Calu3 (cell line): ENCODE data around the gene RAB10. TPM values are rescaled to one million over a fixed set of nuclear protein-coding genes. Genes with fewer than 3 reads are reported as not detected.

Experiments
- BruUV-seq: library from RNA; stranded (reverse); fragments of 400-500 nt; replicated peaks from 2 replicates; lab custom pipeline; 2021; lab: Mats Ljungman, UMichigan
- CTCF ChIA-PET: fragments of 300-600 bp; sonication (Branson Sonifier 250); formaldehyde crosslinking; loops from one replicate; lab custom pipeline; 2022; ENCODE audit warnings: antibody characterized with exemption; lab: Charles Lee
- DNase-seq: peaks from one replicate; pipeline ENCODE4 v3.0.0; 2022
- H3K27ac Mint-ChIP-seq: one replicate; pipeline ENCODE4 v1.8.0; 2022; ENCODE audit warnings: mixed read lengths; ENCODE audit not compliant: unreplicated experiment
- H3K27me3 Mint-ChIP-seq: one replicate; pipeline ENCODE4 v1.8.0; 2022; ENCODE audit warnings: mixed read lengths; ENCODE audit not compliant: unreplicated experiment
- H3K36me3 Mint-ChIP-seq: one replicate; pipeline ENCODE4 v1.8.0; 2022; ENCODE audit warnings: mild to moderate bottlenecking, moderate library complexity, mixed read lengths; ENCODE audit not compliant: insufficient read depth, unreplicated experiment
- H3K4me1 Mint-ChIP-seq: one replicate; pipeline ENCODE4 v1.8.0; 2022; ENCODE audit warnings: mild to moderate bottlenecking, low read depth, mixed read lengths; ENCODE audit not compliant: unreplicated experiment
- H3K4me3 Mint-ChIP-seq: one replicate; pipeline ENCODE4 v1.8.0; 2022; ENCODE audit warnings: mild to moderate bottlenecking, low read depth, moderate library complexity, mixed read lengths; ENCODE audit not compliant: unreplicated experiment
- H3K9me3 Mint-ChIP-seq: one replicate; pipeline ENCODE4 v1.8.0; 2022; ENCODE audit warnings: low read depth, mixed read lengths; ENCODE audit not compliant: unreplicated experiment
- intact Hi-C: fragments of 100-400 bp; cut with micrococcal nuclease; formaldehyde crosslinking; loops from one replicate; pipeline ENCODE4 v1.10.0; 2022; ENCODE audit not compliant: unreplicated experiment
- total RNA-seq: library from RNA; stranded (reverse); gene quantifications from 2 replicates; pipeline ENCODE4 v1.2.3, GENCODE V29; 2022
- TF ChIP-seq, protein P1 (sequence below): fragments of 200-600 bp; IDR thresholded peaks from one replicate; pipeline ENCODE4 v1.8.0; 2022; ENCODE audit warnings: antibody characterized with exemption; ENCODE audit not compliant: unreplicated experiment

RAB10 gene
- total RNA-seq, 1 experiment from 2014 or later: 149 TPM

DNA sequence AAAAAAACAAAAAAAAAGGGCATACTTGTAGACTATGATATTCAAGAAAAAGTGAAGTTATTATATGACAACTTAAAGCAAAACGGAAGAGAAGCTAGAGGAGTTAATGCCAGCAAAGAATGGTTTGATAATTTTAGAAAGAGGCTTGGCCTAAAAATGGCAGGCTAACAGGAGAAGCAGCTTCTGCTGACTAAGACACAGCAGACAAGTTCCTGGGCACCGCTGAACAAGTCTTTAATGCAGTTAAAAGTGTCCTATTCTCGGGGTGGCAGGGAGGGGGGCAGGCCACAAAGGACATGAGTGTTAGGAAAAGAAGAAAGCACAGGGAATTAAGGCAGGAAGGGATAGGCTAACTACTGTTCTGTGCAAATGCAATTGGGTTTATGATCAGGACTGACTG is 88.7 kb downstream of the RAB10 start:
- H3K27ac Mint-ChIP-seq: no peak overlapping the region
- TF ChIP-seq, protein P1, sequence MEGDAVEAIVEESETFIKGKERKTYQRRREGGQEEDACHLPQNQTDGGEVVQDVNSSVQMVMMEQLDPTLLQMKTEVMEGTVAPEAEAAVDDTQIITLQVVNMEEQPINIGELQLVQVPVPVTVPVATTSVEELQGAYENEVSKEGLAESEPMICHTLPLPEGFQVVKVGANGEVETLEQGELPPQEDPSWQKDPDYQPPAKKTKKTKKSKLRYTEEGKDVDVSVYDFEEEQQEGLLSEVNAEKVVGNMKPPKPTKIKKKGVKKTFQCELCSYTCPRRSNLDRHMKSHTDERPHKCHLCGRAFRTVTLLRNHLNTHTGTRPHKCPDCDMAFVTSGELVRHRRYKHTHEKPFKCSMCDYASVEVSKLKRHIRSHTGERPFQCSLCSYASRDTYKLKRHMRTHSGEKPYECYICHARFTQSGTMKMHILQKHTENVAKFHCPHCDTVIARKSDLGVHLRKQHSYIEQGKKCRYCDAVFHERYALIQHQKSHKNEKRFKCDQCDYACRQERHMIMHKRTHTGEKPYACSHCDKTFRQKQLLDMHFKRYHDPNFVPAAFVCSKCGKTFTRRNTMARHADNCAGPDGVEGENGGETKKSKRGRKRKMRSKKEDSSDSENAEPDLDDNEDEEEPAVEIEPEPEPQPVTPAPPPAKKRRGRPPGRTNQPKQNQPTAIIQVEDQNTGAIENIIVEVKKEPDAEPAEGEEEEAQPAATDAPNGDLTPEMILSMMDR: no peak
- no peak overlapping the region for H3K4me3 Mint-ChIP-seq
- CTCF ChIA-PET: no interaction called here
- no peaks in the 10 kb centered on the region for H3K27me3 Mint-ChIP-seq
- H3K9me3 Mint-ChIP-seq: no peaks in the 10 kb centered on the region
- BruUV-seq: no TSS peak
- DNase-seq: no peak
- H3K4me1 Mint-ChIP-seq: no peaks in the 10 kb centered on the region
- no peaks in the 10 kb centered on the region for H3K36me3 Mint-ChIP-seq
- intact Hi-C loops: no loop called here

- H3K9me3 Mint-ChIP-seq: no peaks in the 10 kb centered on the region
- TF ChIP-seq, protein P1: no peak
- no peaks in the 10 kb centered on the region for H3K4me1 Mint-ChIP-seq
- no peak overlapping the region for H3K27ac Mint-ChIP-seq
- H3K27me3 Mint-ChIP-seq: no peaks in the 10 kb centered on the region
- intact Hi-C loops: no loop called here
- no peak overlapping the region for H3K4me3 Mint-ChIP-seq
- CTCF ChIA-PET: interaction anchor here (0.5 kb wide), 1 partner anchor 130 kb away, joined by 3 read pairs; no protein-coding TSS in a partner anchor
- no peak for DNase-seq
- no TSS peak for BruUV-seq
- peaks cover 3% of the 10 kb centered on the region for H3K36me3 Mint-ChIP-seq
Measured at GRCh38 chr2:26123426-26123825, 89.5 kb downstream of the RAB10 start.

DNA sequence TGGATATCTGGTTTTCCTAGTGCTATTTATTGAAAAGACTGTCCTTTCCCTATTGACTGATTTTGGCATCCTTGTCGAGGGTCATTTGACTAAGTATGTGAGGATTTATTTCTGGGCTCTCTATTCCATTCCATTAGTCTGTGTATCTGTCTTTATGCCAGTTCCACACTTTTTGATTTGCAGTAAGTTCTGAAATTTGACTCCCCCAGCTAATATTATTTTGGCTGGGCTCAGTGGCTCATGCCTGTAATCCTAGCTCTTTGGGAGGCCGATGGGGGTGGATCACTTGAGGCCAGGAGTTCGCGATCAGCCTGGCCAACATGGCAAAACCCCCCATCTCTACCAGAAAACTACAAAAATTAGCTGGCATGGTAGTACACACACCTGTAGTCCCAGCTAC is 92.2 kb downstream of the RAB10 start:
- TF ChIP-seq, protein P1: no peak
- Mint-ChIP-seq H3K36me3 (peaks cover 7% of the 10 kb centered on the region), H3K4me3 (no peak overlapping the region), H3K27ac (no peak overlapping the region), H3K4me1 (no peaks in the 10 kb centered on the region), H3K27me3 (no peaks in the 10 kb centered on the region), H3K9me3 (no peaks in the 10 kb centered on the region)
- no peak for DNase-seq
- BruUV-seq: no TSS peak
- CTCF ChIA-PET: no interaction called here
- intact Hi-C loops: no loop called here

DNA sequence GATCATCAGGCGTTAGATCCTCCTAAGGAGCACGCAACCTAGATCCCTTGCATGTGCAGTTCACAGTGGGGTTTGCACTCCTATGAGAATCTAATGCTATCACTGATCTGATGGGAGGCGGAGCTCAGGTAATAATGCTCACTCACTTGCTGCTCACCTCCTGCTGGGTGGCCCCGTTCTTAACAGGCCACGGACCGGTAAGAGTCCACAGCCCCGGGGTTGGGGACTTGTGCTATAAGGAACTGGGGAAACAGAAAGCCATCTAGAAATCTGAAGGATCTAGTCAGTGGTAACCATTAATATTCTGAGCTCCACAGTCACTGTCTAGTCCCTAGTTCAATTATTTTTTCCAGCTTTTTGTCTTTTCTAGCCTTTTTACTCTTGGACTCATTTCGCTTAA is 94.3 kb downstream of the RAB10 start:
- no TSS peak for BruUV-seq
- no peak for DNase-seq
- TF ChIP-seq, protein P1: no peak
- Mint-ChIP-seq H3K27ac (no peak overlapping the region), H3K4me1 (no peaks in the 10 kb centered on the region), H3K36me3 (peaks cover 7% of the 10 kb centered on the region), H3K4me3 (no peak overlapping the region), H3K9me3 (no peaks in the 10 kb centered on the region), H3K27me3 (no peaks in the 10 kb centered on the region)
- intact Hi-C loops: no loop called here
- CTCF ChIA-PET: no interaction called here
